Tibial nerve (tissue), 4 donors: Measurements from ENCODE around the gene GIPC3. TPM values are rescaled to one million over a fixed set of nuclear protein-coding genes. Genes with fewer than 3 reads are reported as not detected.

Experiments used
- DNase-seq, 2 donors: peaks; one replicate each; pipeline ENCODE4 v3.0.0-alpha.2; 2019; ENCODE audit warnings: low spot score in 2 of 2
- H3K27ac ChIP-seq, 4 donors: fragments of 200-600 bp; sonication (generic) in 3 of 4; one replicate each; pipeline ENCODE4 v1.5.1; 2017 to 2019; ENCODE audit warnings: mild to moderate bottlenecking in 1 of 4
- H3K27me3 ChIP-seq, 2 donors: fragments of 200-600 bp; sonication (generic) in 1 of 2; one replicate each; pipeline versions ENCODE4 v1.5.1 to v1.6.0; 2017 to 2019
- H3K36me3 ChIP-seq, 3 donors: fragments of 200-600 bp; sonication (generic); one replicate each; pipeline ENCODE4 v1.5.1; 2018 to 2019
- H3K4me1 ChIP-seq, 4 donors: fragments of 200-600 bp; sonication (generic) in 3 of 4; one replicate each; pipeline ENCODE4 v1.5.1; 2017 to 2019
- H3K4me3 ChIP-seq, 4 donors: fragments of 200-600 bp; sonication (generic) in 3 of 4; one replicate each; pipeline ENCODE4 v1.5.1; 2017 to 2019; ENCODE audit warnings: mild to moderate bottlenecking in 1 of 4, moderate library complexity in 1 of 4
- H3K9me3 ChIP-seq, 4 donors: fragments of 200-600 bp; sonication (generic) in 3 of 4; one replicate each; pipeline ENCODE4 v1.5.1; 2017 to 2019
- CTCF ChIP-seq, 5 experiments: fragments of 200-600 bp in 3 of 5; fragments of 450-650 bp in 2 of 5; sonication (generic) in 3 of 5; IDR thresholded peaks; one replicate each; pipeline ENCODE4 v1.5.1; 2016 to 2019; ENCODE audit warnings: antibody characterized with exemption in 5 of 5, mild to moderate bottlenecking in 3 of 5, moderate library complexity in 2 of 5
- EP300 ChIP-seq, 2 donors: sonication (generic); formaldehyde crosslinking; IDR thresholded peaks; one replicate each; pipeline ENCODE4 v1.6.1; 2017; ENCODE audit warnings: antibody characterized with exemption in 2 of 2, mild to moderate bottlenecking in 1 of 2
- POLR2A ChIP-seq, 2 donors: fragments of 450-650 bp; IDR thresholded peaks; one replicate each; pipeline ENCODE4 v1.6.1; 2017; ENCODE audit warnings: antibody characterized with exemption in 2 of 2, mild to moderate bottlenecking in 2 of 2, moderate library complexity in 2 of 2
- WGBS, 2 donors: methylation state at CpG; one replicate each; pipeline ENCODE4 v1.1.5; 2018; 5-methylcytosine and 5-hydroxymethylcytosine counted together
- total RNA-seq, 4 donors: library from RNA; depleted of rRNA; stranded (reverse); fragments of >200 nt; gene quantifications; one replicate each; pipeline ENCODE4 v1.1.0, GENCODE V29; 2016

GIPC3 gene
- total RNA-seq, 4 donors from 2014 or later: 0.21 to 2.4 (median 1.1) TPM

- H3K27me3 ChIP-seq: no peaks in the 10 kb centered on the region
- no peaks in the 10 kb centered on the region for H3K9me3 ChIP-seq
- H3K27ac ChIP-seq: peak overlapping the region; percentile 56 to 96 (median 74)
- peaks cover 0 to 50% (median 27%) of the 10 kb centered on the region in 4 donors for H3K4me1 ChIP-seq
- no peak for DNase-seq
- no peaks in the 10 kb centered on the region for H3K36me3 ChIP-seq
- peak overlapping the region; percentile 93 to 98 (median 96) for H3K4me3 ChIP-seq
- WGBS, 2 donors: 8 to 17% methylated on average over 9 of the region's 9 CpGs
- TF ChIP-seq CTCF (IDR thresholded peaks at IDR 0.05) (no peak), POLR2A (IDR thresholded peaks at IDR 0.05) (no peak), EP300 (IDR thresholded peaks at IDR 0.05) (no peak)
Observed at GRCh38 chr19:3556423-3556977, 28.8 kb upstream of the GIPC3 start.

GRCh38 chr19:3556978-3557460 is 28.3 kb upstream of the GIPC3 start:
- no peaks in the 10 kb centered on the region for H3K27me3 ChIP-seq
- 0% methylated on average over 35 to 49 of the region's 60 CpGs for WGBS, 2 donors
- H3K27ac ChIP-seq: peak overlapping the region; percentile 56 to 96 (median 74)
- peaks cover 0 to 50% (median 27%) of the 10 kb centered on the region in 4 donors for H3K4me1 ChIP-seq
- no peak for DNase-seq
- H3K36me3 ChIP-seq: no peaks in the 10 kb centered on the region
- TF ChIP-seq POLR2A (IDR thresholded peaks at IDR 0.05): no peak
- no peak for TF ChIP-seq EP300 (IDR thresholded peaks at IDR 0.05)
- TF ChIP-seq CTCF (IDR thresholded peaks at IDR 0.05): no peak
- peak overlapping the region; percentile 93 to 98 (median 96) for H3K4me3 ChIP-seq
- no peaks in the 10 kb centered on the region for H3K9me3 ChIP-seq

DNA sequence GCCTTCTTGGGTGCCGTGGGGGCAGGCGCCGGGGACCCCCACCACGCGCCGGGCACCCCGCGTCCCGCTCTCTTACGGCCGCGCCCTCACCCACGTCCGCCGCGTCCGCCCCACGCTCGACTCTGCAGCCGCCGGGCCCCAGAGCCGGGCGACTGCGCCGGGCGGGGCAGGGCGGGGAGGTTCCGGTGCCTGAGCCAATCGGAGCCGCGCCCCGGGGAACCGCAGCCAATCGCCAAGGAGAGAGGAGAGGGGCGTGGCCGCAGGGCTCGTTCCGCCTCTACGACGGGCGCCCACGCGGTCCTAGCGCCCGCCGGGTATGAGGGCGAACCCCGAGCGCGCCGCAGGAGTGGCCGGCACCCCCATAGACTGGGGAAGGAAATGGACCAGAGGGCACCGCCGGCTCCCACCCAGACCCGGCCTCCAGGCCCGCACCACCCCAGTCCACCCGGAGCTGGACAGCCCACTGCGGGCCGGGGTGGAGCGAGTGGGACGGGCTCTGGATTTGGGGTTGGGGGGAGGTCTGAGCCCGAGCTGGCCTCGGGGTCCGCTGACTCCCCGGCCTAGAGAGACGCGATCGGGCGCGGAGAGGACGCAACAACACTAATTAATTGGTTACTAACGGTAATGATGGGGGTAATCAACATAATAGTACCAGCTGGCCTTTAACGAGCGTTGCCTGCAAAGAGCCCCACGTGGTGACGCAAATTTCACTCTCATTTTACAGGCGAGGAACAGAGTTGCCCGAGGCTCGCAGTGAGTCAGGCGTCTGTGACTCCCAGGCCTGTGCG is 27.6 kb upstream of the GIPC3 start, which contains the start of gene MFSD12:
Gene MFSD12, minus strand, starts transcription at position 126 of the 788 bp plus-strand sequence. CDS start 183 bp downstream, outside the sequence.
- peak within 1 kb of the TSS; percentile 93 to 98 (median 96) for H3K4me3 ChIP-seq
- no peaks in the 10 kb centered on the region for H3K36me3 ChIP-seq
- 1 to 3% methylated on average over 26 to 40 of the region's 81 CpGs for WGBS, 2 donors
- TF ChIP-seq POLR2A (IDR thresholded peaks at IDR 0.05) (peak; percentile 67 to 86), EP300 (IDR thresholded peaks at IDR 0.05) (peak; percentile 77 to 79), CTCF (IDR thresholded peaks at IDR 0.05) (peak in 1 of 5 experiments; percentile 60)
- H3K4me1 ChIP-seq: peaks cover 0 to 48% (median 26%) of the 10 kb centered on the region in 4 donors
- H3K9me3 ChIP-seq: no peaks in the 10 kb centered on the region
- H3K27me3 ChIP-seq: no peaks in the 10 kb centered on the region
- H3K27ac ChIP-seq: peak within 1 kb of the TSS; percentile 73 to 96 (median 85)
- peak; percentile 91 to 94 for DNase-seq

DNA sequence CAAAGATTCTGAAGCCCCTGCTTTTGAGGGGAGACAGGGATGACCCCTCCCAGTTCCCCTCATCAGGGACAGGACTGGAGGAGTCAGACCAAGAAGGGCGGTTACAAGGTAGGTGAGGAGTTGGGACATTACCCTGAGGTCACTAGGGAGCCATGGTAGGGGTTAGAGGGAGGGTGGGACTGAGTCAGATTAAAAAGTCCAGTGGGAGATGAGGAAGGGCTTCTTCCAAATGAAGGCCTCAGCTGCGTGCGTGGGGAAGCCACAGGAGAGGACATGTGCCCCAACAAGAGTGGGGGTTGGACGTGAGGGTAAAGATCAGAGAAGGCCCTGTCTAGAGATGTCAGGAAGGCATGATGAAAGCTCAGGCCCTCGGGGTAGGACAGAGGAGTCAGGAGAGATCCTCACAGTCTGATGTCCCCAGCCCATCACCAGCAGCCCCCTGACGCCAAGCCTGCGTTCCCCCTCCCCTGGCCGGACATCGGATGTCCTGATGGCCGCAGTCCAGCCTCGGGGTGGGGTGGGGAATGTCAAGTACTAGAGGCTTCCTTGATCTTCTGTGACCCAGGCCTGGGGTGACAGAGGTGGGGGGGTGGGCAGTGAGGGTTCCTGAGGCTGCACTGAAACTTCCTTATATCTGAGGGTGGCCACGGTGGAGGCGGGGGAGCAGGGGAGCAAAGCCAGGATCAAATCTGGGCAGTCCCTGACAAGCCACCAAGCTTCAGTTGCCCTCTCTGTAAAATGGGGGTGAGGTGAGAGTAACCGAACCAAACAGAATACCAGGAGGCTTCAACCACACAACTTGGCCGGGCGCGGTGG is 21.4 kb upstream of the GIPC3 start:
- no peak overlapping the region for H3K27ac ChIP-seq
- no peaks in the 10 kb centered on the region for H3K4me1 ChIP-seq
- no peaks in the 10 kb centered on the region for H3K36me3 ChIP-seq
- TF ChIP-seq CTCF (IDR thresholded peaks at IDR 0.05) (no peak), POLR2A (IDR thresholded peaks at IDR 0.05) (no peak), EP300 (IDR thresholded peaks at IDR 0.05) (no peak)
- 73 to 79% methylated on average over 16 to 17 of the region's 17 CpGs for WGBS, 2 donors
- no peaks in the 10 kb centered on the region for H3K27me3 ChIP-seq
- no peak for DNase-seq
- H3K4me3 ChIP-seq: no peak overlapping the region
- no peaks in the 10 kb centered on the region for H3K9me3 ChIP-seq
